ENCODE data around the gene ODAPH. TPM values are rescaled to one million over a fixed set of nuclear protein-coding genes. Genes with fewer than 3 reads are reported as not detected.

Gene ODAPH
- total RNA-seq: under 0.01 TPM in 1 of 2 replicates, not detected in the other

GRCh38 chr4:75555294-75556164 lies at the start of gene ODAPH:
ODAPH (plus strand) TSS chr4:75556066; CDS start chr4:75556083, 17 bp downstream.

DNA sequence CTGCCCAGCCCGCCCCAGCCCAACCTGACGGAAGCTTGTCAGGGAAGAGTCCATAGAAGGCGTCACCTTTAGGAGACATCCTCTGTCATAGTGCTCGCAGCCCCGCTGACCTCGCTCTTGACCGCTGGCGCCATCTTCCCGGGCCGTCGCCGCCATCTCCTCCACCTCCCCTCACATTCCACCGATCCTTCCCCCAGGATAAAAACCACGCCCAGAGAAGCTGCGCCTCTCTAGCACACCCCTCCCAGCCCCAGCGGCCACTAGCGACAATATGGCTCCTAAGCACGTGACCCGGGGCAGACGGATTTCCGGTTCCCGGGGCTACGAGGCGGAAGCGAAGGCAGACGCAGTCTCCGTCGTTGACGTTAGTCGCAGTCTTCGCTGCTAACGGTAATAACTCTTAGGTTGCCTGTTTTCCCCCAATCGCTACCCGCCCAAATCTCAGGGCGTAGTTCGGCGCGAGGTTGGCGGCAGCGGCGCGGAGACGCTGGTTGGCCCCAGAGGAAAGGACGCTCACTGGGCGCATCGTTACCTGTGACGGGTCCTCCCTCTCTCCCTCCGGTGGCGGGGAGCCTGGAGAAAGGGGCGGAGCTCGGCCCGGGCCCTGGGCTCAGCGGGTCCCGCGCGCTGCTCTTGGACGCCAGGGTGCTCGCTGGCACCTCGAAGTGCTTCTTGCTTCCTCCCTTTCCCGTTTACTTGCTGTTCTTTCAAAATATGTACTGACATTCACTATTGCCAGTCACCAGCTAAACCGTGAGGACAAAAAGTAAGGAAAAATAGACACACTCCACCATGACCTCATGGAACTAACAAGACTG lies 41.5 kb upstream of the ODAPH start, which contains the start of the genes RCHY1 and THAP6:
TSS of gene RCHY1 (minus strand) at position 273 of the 818 bp plus-strand sequence. CDS start at position 156, 117 bp downstream.
TSS of gene THAP6 (plus strand) at position 343 of the 818 bp plus-strand sequence. CDS start 980 bp downstream, outside the sequence.

Other genes starting within 250 kb of the ODAPH start
- gene RCHY1, start 41.7 kb upstream of the ODAPH start, total RNA-seq: 54.9 and 79.0 TPM in 2 replicates
- 5.8 and 10.2 TPM in 2 replicates for gene THAP6, start 41.6 kb upstream of the ODAPH start, total RNA-seq
- under 0.01 and 0.30 TPM in 2 replicates for gene CDKL2, start 74.5 kb downstream of the ODAPH start, total RNA-seq
- gene G3BP2, start 117.3 kb downstream of the ODAPH start, total RNA-seq: 266 and 330 TPM in 2 replicates
- 86.7 and 95.0 TPM in 2 replicates for gene USO1, start 168.5 kb downstream of the ODAPH start, total RNA-seq